H9 (cell line): ENCODE measurements around the gene KLRC4. TPM values are rescaled to one million over a fixed set of nuclear protein-coding genes. Genes with fewer than 3 reads are reported as not detected.

Experiments
- DNase-seq: peaks from one replicate; pipeline ENCODE4 v3.0.0-alpha.2; 2017
- H2AFZ ChIP-seq: one replicate; pipeline ENCODE4 v1.6.1; 2013; ENCODE audit warnings: mild to moderate bottlenecking, low read length, control low read depth, moderate library complexity
- H2AK5ac ChIP-seq: 2 replicates; pipeline ENCODE4 v1.6.1; 2013; ENCODE audit warnings: low read length, control low read depth, mixed read lengths; ENCODE audit not compliant: insufficient read length
- H2BK120ac ChIP-seq: one replicate; pipeline ENCODE4 v1.6.1; 2013; ENCODE audit warnings: low read depth, mild to moderate bottlenecking, low read length, control low read depth, inconsistent platforms; ENCODE audit not compliant: poor library complexity, severe bottlenecking
- H2BK12ac ChIP-seq: 2 replicates; pipeline ENCODE4 v1.6.1; 2013; ENCODE audit warnings: low read length, control low read depth, mixed read lengths, low read depth; ENCODE audit not compliant: insufficient read length
- H2BK15ac ChIP-seq: 2 replicates; pipeline ENCODE4 v1.6.1; 2013; ENCODE audit warnings: low read depth, low read length, control low read depth
- H2BK20ac ChIP-seq: one replicate; pipeline ENCODE4 v1.6.1; 2013; ENCODE audit warnings: low read depth, mild to moderate bottlenecking, low read length, control low read depth, inconsistent platforms; ENCODE audit not compliant: poor library complexity, severe bottlenecking
- H2BK5ac ChIP-seq: 2 replicates; pipeline ENCODE4 v1.6.1; 2013; ENCODE audit warnings: low read length, control low read depth, mixed read lengths; ENCODE audit not compliant: insufficient read length
- H3K14ac ChIP-seq: 2 replicates; pipeline ENCODE4 v1.6.1; 2013; ENCODE audit warnings: low read length, control low read depth; ENCODE audit not compliant: insufficient read depth
- H3K18ac ChIP-seq: 2 replicates; pipeline ENCODE4 v1.6.1; 2013; ENCODE audit warnings: low read depth, mild to moderate bottlenecking, mixed read lengths, low read length, control low read depth; ENCODE audit not compliant: insufficient read length
- H3K23ac ChIP-seq: 2 replicates; pipeline ENCODE4 v1.6.1; 2013; ENCODE audit warnings: low read length, control low read depth, mixed read lengths, low read depth; ENCODE audit not compliant: insufficient read length
- H3K23me2 ChIP-seq: 2 replicates; pipeline ENCODE4 v1.6.1; 2013; ENCODE audit warnings: low read depth, mild to moderate bottlenecking, mixed read lengths, low read length, control low read depth; ENCODE audit not compliant: insufficient read length, poor library complexity, severe bottlenecking
- H3K27ac ChIP-seq: 2 replicates; pipeline ENCODE4 v1.5.1; 2013; ENCODE audit warnings: low read length, control low read depth, mixed read lengths, low read depth; ENCODE audit not compliant: insufficient read length
- H3K27me3 ChIP-seq: 2 replicates; pipeline ENCODE4 v1.6.1; 2013; ENCODE audit warnings: low read length, control low read depth, inconsistent platforms; ENCODE audit not compliant: insufficient read depth
- H3K4ac ChIP-seq: 2 replicates; pipeline ENCODE4 v1.6.1; 2013; ENCODE audit warnings: low read depth, mild to moderate bottlenecking, control low read depth, inconsistent platforms, low read length, moderate library complexity
- H3K4me1 ChIP-seq: 2 replicates; pipeline ENCODE4 v1.6.1; 2013; ENCODE audit warnings: low read length, control low read depth, inconsistent platforms; ENCODE audit not compliant: insufficient read depth
- H3K4me2 ChIP-seq: 2 replicates; pipeline ENCODE4 v1.6.1; 2013; ENCODE audit warnings: low read length, control low read depth, mixed read lengths; ENCODE audit not compliant: insufficient read length, insufficient read depth
- H3K56ac ChIP-seq: 2 replicates; pipeline ENCODE4 v1.6.1; 2013; ENCODE audit warnings: low read depth, mild to moderate bottlenecking, mixed read lengths, low read length, control low read depth; ENCODE audit not compliant: insufficient read length
- H3K79me1 ChIP-seq: 2 replicates; pipeline ENCODE4 v1.6.1; 2013; ENCODE audit warnings: low read depth, mild to moderate bottlenecking, moderate library complexity, low read length, control low read depth, inconsistent platforms; ENCODE audit not compliant: insufficient read depth, poor library complexity, severe bottlenecking
- H3K79me2 ChIP-seq: 2 replicates; pipeline ENCODE4 v1.6.1; 2013; ENCODE audit warnings: low read length, control low read depth, inconsistent platforms; ENCODE audit not compliant: insufficient read depth
- H3K9ac ChIP-seq: 2 replicates; pipeline ENCODE4 v1.6.1; 2013; ENCODE audit warnings: low read length, control low read depth, mixed read lengths; ENCODE audit not compliant: insufficient read length; ENCODE audit errors: extremely low read depth
- H3K9me3 ChIP-seq: one replicate; pipeline ENCODE4 v1.6.1; 2013; ENCODE audit warnings: low read depth, low read length, inconsistent platforms; ENCODE audit not compliant: control insufficient read depth
- H3T11ph ChIP-seq: one replicate; pipeline ENCODE4 v1.6.1; 2013; ENCODE audit warnings: mild to moderate bottlenecking, low read length, control low read depth, inconsistent platforms
- H4K20me1 ChIP-seq: one replicate; pipeline ENCODE4 v1.6.1; 2013; ENCODE audit not compliant: control insufficient read depth, insufficient read length, insufficient read depth
- H4K5ac ChIP-seq: 2 replicates; pipeline ENCODE4 v1.6.1; 2013; ENCODE audit warnings: low read depth, mild to moderate bottlenecking, mixed read lengths, low read length, control low read depth; ENCODE audit not compliant: insufficient read length
- H4K8ac ChIP-seq: replicated peaks from 2 replicates; pipeline ENCODE4 v1.6.1; 2013; ENCODE audit warnings: low read length, control low read depth, mixed read lengths, low read depth; ENCODE audit not compliant: insufficient read length
- H4K91ac ChIP-seq: 2 replicates; pipeline ENCODE4 v1.6.1; 2013; ENCODE audit warnings: low read depth, mild to moderate bottlenecking, moderate library complexity, mixed read lengths, low read length, control low read depth; ENCODE audit not compliant: insufficient read length
- H3K27ac Mint-ChIP-seq, 3 experiments: 2 replicates in 2 of 3; 3 replicates in 1 of 3; pipeline ENCODE4 v1.8.0; 2020 to 2021; ENCODE audit warnings: mixed read lengths in 3 of 3, mild to moderate bottlenecking in 1 of 3, moderate library complexity in 1 of 3
- H3K27me3 Mint-ChIP-seq: 2 replicates; pipeline ENCODE4 v1.8.0; 2021; ENCODE audit warnings: low read depth, mild to moderate bottlenecking, moderate library complexity, mixed read lengths
- H3K36me3 Mint-ChIP-seq, 3 experiments: 2 replicates in 2 of 3; 3 replicates in 1 of 3; pipeline ENCODE4 v1.8.0; 2020 to 2021; ENCODE audit warnings: low read depth in 3 of 3, mixed read lengths in 3 of 3; ENCODE audit not compliant: insufficient read depth in 1 of 3
- H3K4me1 Mint-ChIP-seq, 2 experiments: 2 replicates each; pipeline ENCODE4 v1.8.0; 2020; ENCODE audit warnings: mixed read lengths in 2 of 2
- H3K4me3 Mint-ChIP-seq, 2 experiments: 2 replicates in 1 of 2; 3 replicates in 1 of 2; pipeline ENCODE4 v1.8.0; 2020 to 2021; ENCODE audit warnings: mild to moderate bottlenecking in 2 of 2, mixed read lengths in 2 of 2, moderate library complexity in 1 of 2
- H3K9me3 Mint-ChIP-seq, 2 experiments: 2 replicates in 1 of 2; 3 replicates in 1 of 2; pipeline ENCODE4 v1.8.0; 2020; ENCODE audit warnings: mild to moderate bottlenecking in 2 of 2, mixed read lengths in 2 of 2, moderate library complexity in 1 of 2
- total RNA-seq: library from RNA; stranded (reverse); gene quantifications from 2 replicates; pipeline ENCODE4 v1.2.1, GENCODE V29; 2021
- TF ChIP-seq, protein P1 (sequence below): fragments of 200-600 bp; sonication (generic); conservative IDR thresholded peaks from 3 replicates; pipeline ENCODE4 v1.8.0; 2021; ENCODE audit warnings: antibody characterized with exemption, mild to moderate bottlenecking

The KLRC4 gene
- total RNA-seq, 1 experiment from 2014 or later: not detected

DNA sequence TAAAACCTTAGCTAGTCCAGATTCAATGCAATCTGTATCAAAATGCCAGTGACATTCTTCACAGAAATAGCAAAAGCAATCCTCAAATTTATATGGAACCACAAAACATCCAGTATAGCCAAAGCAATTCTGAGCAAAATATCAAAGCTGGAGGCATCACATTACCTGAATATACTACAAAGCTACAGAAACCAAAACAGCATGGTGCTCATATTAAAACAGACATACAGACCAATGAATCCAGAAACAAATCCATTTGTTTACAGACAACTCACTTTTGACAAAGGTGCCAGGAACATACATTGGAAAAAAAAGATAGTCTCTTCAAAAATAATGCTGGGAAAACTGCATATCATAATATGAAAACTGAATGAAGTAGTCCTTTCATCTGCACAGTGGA, 4.8 kb downstream of the KLRC4 start:
- Histone ChIP-seq H3K4ac (no peak overlapping the region), H3K23me2 (no peaks in the 10 kb centered on the region), H4K20me1 (no peaks in the 10 kb centered on the region), H2BK120ac (no peak overlapping the region), H3K56ac (no peak overlapping the region), H3K4me1 (no peaks in the 10 kb centered on the region), H3T11ph (no peak overlapping the region), H2BK12ac (no peak overlapping the region), H3K27me3 (no peaks in the 10 kb centered on the region), H4K8ac (no peak overlapping the region), H3K23ac (no peak overlapping the region), H2BK20ac (no peak overlapping the region), H4K91ac (no peak overlapping the region), H2AK5ac (no peak overlapping the region), H3K79me1 (no peaks in the 10 kb centered on the region), H3K14ac (no peak overlapping the region), H3K9ac (no peak overlapping the region), H3K79me2 (no peaks in the 10 kb centered on the region), H4K5ac (no peak overlapping the region), H2BK15ac (no peak overlapping the region), H3K9me3 (no peaks in the 10 kb centered on the region), H3K4me2 (no peak overlapping the region), H3K18ac (no peak overlapping the region), H2AFZ (no peak overlapping the region), H3K27ac (no peak overlapping the region), H2BK5ac (no peak overlapping the region)
- H3K9me3 Mint-ChIP-seq: no peaks in the 10 kb centered on the region; a peak in 1 of 5 replicates
- H3K4me3 Mint-ChIP-seq: no peak overlapping the region
- DNase-seq: no peak
- H3K27me3 Mint-ChIP-seq: no peaks in the 10 kb centered on the region
- no peak overlapping the region for H3K27ac Mint-ChIP-seq
- peaks cover 5 to 7% of the 10 kb centered on the region in 2 experiments for H3K4me1 Mint-ChIP-seq
- no peaks in the 10 kb centered on the region for H3K36me3 Mint-ChIP-seq
- TF ChIP-seq, protein P1, sequence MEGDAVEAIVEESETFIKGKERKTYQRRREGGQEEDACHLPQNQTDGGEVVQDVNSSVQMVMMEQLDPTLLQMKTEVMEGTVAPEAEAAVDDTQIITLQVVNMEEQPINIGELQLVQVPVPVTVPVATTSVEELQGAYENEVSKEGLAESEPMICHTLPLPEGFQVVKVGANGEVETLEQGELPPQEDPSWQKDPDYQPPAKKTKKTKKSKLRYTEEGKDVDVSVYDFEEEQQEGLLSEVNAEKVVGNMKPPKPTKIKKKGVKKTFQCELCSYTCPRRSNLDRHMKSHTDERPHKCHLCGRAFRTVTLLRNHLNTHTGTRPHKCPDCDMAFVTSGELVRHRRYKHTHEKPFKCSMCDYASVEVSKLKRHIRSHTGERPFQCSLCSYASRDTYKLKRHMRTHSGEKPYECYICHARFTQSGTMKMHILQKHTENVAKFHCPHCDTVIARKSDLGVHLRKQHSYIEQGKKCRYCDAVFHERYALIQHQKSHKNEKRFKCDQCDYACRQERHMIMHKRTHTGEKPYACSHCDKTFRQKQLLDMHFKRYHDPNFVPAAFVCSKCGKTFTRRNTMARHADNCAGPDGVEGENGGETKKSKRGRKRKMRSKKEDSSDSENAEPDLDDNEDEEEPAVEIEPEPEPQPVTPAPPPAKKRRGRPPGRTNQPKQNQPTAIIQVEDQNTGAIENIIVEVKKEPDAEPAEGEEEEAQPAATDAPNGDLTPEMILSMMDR: no peak
